Subcutaneous abdominal adipose tissue (tissue), 5 donors: Measurements from ENCODE around the gene NAT16.

Experiments used
- H3K27ac ChIP-seq: one replicate; pipeline ENCODE4 v1.7.0; 2013; ENCODE audit warnings: low read depth, mild to moderate bottlenecking, inconsistent platforms, low read length, moderate library complexity
- H3K27me3 ChIP-seq, 5 donors: one replicate each; pipeline ENCODE4 v1.7.0; 2013; ENCODE audit warnings: low read length in 5 of 5, inconsistent platforms in 1 of 5; ENCODE audit not compliant: control insufficient read depth in 5 of 5, insufficient read depth in 4 of 5
- H3K36me3 ChIP-seq, 5 donors: one replicate each; pipeline ENCODE4 v1.7.0; 2013; ENCODE audit warnings: low read length in 5 of 5; ENCODE audit not compliant: control insufficient read depth in 5 of 5, insufficient read depth in 5 of 5
- H3K4me1 ChIP-seq, 5 donors: one replicate each; pipeline ENCODE4 v1.7.0; 2013; ENCODE audit warnings: low read length in 5 of 5, mild to moderate bottlenecking in 3 of 5, moderate library complexity in 1 of 5; ENCODE audit not compliant: control insufficient read depth in 5 of 5, insufficient read depth in 5 of 5
- H3K4me3 ChIP-seq, 5 donors: one replicate each; pipeline ENCODE4 v1.7.0; 2013; ENCODE audit warnings: low read length in 5 of 5, low read depth in 1 of 5
- H3K9ac ChIP-seq, 5 donors: one replicate each; pipeline ENCODE4 v1.7.0; 2013; ENCODE audit warnings: low read length in 5 of 5, mild to moderate bottlenecking in 4 of 5, moderate library complexity in 3 of 5
- H3K9me3 ChIP-seq, 5 donors: one replicate each; pipeline ENCODE4 v1.7.0; 2013; ENCODE audit warnings: low read length in 5 of 5; ENCODE audit not compliant: control insufficient read depth in 5 of 5
- donor health status: healthy.
- donor health status: healthy.
- donor health status: healthy.
- donor health status: healthy.
- donor health status: healthy.

Gene NAT16

GRCh38 chr7:101172854-101173751, 7.0 kb downstream of the NAT16 start:
- peak overlapping the region in 2 of 5 donors; percentile 22 to 50 for H3K4me3 ChIP-seq
- no peaks in the 10 kb centered on the region for H3K36me3 ChIP-seq
- peaks cover 79 to 94% (median 87%) of the 10 kb centered on the region in 5 donors for H3K27me3 ChIP-seq
- H3K9ac ChIP-seq: no peak overlapping the region
- peaks cover 0 to 31% (median 19%) of the 10 kb centered on the region in 5 donors for H3K4me1 ChIP-seq
- no peak overlapping the region for H3K27ac ChIP-seq
- H3K9me3 ChIP-seq: no peaks in the 10 kb centered on the region

GRCh38 chr7:101172005-101172853, 7.9 kb downstream of the NAT16 start:
- H3K4me1 ChIP-seq: peaks cover 0 to 31% (median 19%) of the 10 kb centered on the region in 5 donors
- H3K9ac ChIP-seq: no peak overlapping the region
- no peak overlapping the region for H3K4me3 ChIP-seq
- H3K36me3 ChIP-seq: no peaks in the 10 kb centered on the region
- H3K9me3 ChIP-seq: no peaks in the 10 kb centered on the region
- peaks cover 75 to 95% (median 87%) of the 10 kb centered on the region in 5 donors for H3K27me3 ChIP-seq
- H3K27ac ChIP-seq: no peak overlapping the region

GRCh38 chr7:101171442-101171837, 8.7 kb downstream of the NAT16 start:
- H3K4me1 ChIP-seq: peaks cover 0 to 31% (median 19%) of the 10 kb centered on the region in 5 donors
- no peaks in the 10 kb centered on the region for H3K9me3 ChIP-seq
- H3K9ac ChIP-seq: no peak overlapping the region
- H3K36me3 ChIP-seq: no peaks in the 10 kb centered on the region
- no peak overlapping the region for H3K4me3 ChIP-seq
- H3K27ac ChIP-seq: no peak overlapping the region
- H3K27me3 ChIP-seq: peaks cover 75 to 92% (median 85%) of the 10 kb centered on the region in 5 donors

GRCh38 chr7:101170617-101171441, 9.3 kb downstream of the NAT16 start:
- Histone ChIP-seq H3K9me3 (no peaks in the 10 kb centered on the region), H3K27ac (no peak overlapping the region), H3K27me3 (peaks cover 76 to 92% (median 85%) of the 10 kb centered on the region in 5 donors), H3K4me1 (peaks cover 0 to 32% (median 22%) of the 10 kb centered on the region in 5 donors), H3K4me3 (no peak overlapping the region), H3K36me3 (no peaks in the 10 kb centered on the region), H3K9ac (no peak overlapping the region)

- Histone ChIP-seq H3K4me1 (peaks cover 0 to 40% (median 28%) of the 10 kb centered on the region in 5 donors), H3K27ac (no peak overlapping the region), H3K9me3 (no peaks in the 10 kb centered on the region), H3K27me3 (peaks cover 76 to 87% (median 82%) of the 10 kb centered on the region in 5 donors), H3K36me3 (no peaks in the 10 kb centered on the region), H3K9ac (no peak overlapping the region), H3K4me3 (no peak overlapping the region)
Measured at GRCh38 chr7:101169838-101170551, 10.1 kb downstream of the NAT16 start.

GRCh38 chr7:101169110-101169837, 10.8 kb downstream of the NAT16 start:
- Histone ChIP-seq H3K27me3 (peaks cover 80 to 88% (median 85%) of the 10 kb centered on the region in 5 donors), H3K4me1 (peaks cover 0 to 45% (median 36%) of the 10 kb centered on the region in 5 donors), H3K9me3 (no peaks in the 10 kb centered on the region), H3K4me3 (no peak overlapping the region), H3K36me3 (no peaks in the 10 kb centered on the region), H3K27ac (no peak overlapping the region), H3K9ac (no peak overlapping the region)

- H3K27me3 ChIP-seq: peaks cover 78 to 89% (median 88%) of the 10 kb centered on the region in 5 donors
- no peaks in the 10 kb centered on the region for H3K36me3 ChIP-seq
- no peak overlapping the region for H3K4me3 ChIP-seq
- H3K27ac ChIP-seq: no peak overlapping the region
- no peak overlapping the region for H3K9ac ChIP-seq
- no peaks in the 10 kb centered on the region for H3K9me3 ChIP-seq
- peaks cover 0 to 49% (median 42%) of the 10 kb centered on the region in 5 donors for H3K4me1 ChIP-seq
Measured at GRCh38 chr7:101168412-101169049, 11.6 kb downstream of the NAT16 start.

GRCh38 chr7:101167645-101168411, 12.3 kb downstream of the NAT16 start:
- H3K27me3 ChIP-seq: peaks cover 72 to 85% (median 82%) of the 10 kb centered on the region in 5 donors
- no peak overlapping the region for H3K27ac ChIP-seq
- H3K9me3 ChIP-seq: no peaks in the 10 kb centered on the region
- H3K4me1 ChIP-seq: peaks cover 0 to 48% (median 42%) of the 10 kb centered on the region in 5 donors
- H3K4me3 ChIP-seq: no peak overlapping the region
- no peaks in the 10 kb centered on the region for H3K36me3 ChIP-seq
- H3K9ac ChIP-seq: no peak overlapping the region
